WTC11 (cell line): ENCODE results near the gene TRPV6. TPM values are rescaled to one million over a fixed set of nuclear protein-coding genes. Genes with fewer than 3 reads are reported as not detected.

Experiments used
- ATAC-seq: fragments of 200-7000 bp; cut with Tn5 transposase; 2 replicates; pipeline ENCODE4 v1.10.0; 2021; ENCODE audit warnings: mild to moderate bottlenecking, moderate library complexity
- CTCF ChIA-PET: fragments of 300-600 bp; sonication (Branson Sonifier 250); formaldehyde crosslinking; loops from one replicate; lab custom pipeline; 2021; ENCODE audit warnings: antibody characterized with exemption; lab: Charles Lee
- POLR2A ChIA-PET: fragments of 350-600 bp; sonication (Branson Sonifier 250); formaldehyde crosslinking; loops from one replicate; lab custom pipeline; 2021; ENCODE audit warnings: antibody characterized with exemption; lab: Charles Lee
- DNase-seq: peaks from one replicate; pipeline ENCODE4 v3.0.0; 2021; ENCODE audit warnings: low spot score
- H3K27ac Mint-ChIP-seq: 2 replicates; pipeline ENCODE4 v1.8.0; 2021; ENCODE audit warnings: mixed read lengths
- H3K27me3 Mint-ChIP-seq: 2 replicates; pipeline ENCODE4 v1.8.0; 2021; ENCODE audit warnings: low read depth, mild to moderate bottlenecking, moderate library complexity, mixed read lengths
- H3K36me3 Mint-ChIP-seq: 2 replicates; pipeline ENCODE4 v1.8.0; 2021; ENCODE audit warnings: mixed read lengths
- H3K4me1 Mint-ChIP-seq: 2 replicates; pipeline ENCODE4 v1.8.0; 2022; ENCODE audit warnings: mixed read lengths
- H3K4me3 Mint-ChIP-seq: 2 replicates; pipeline ENCODE4 v1.8.0; 2021; ENCODE audit warnings: mild to moderate bottlenecking, moderate library complexity, mixed read lengths
- H3K9me3 Mint-ChIP-seq: 2 replicates; pipeline ENCODE4 v1.8.0; 2021; ENCODE audit warnings: mixed read lengths
- GTF2I ChIP-seq: fragments of 250-450 bp; sonication (Bioruptor Pico); conservative IDR thresholded peaks from 2 replicates; pipeline ENCODE4 v1.4.0; 2021; ENCODE audit warnings: mild to moderate bottlenecking
- KAT7 ChIP-seq: sonication (generic); formaldehyde crosslinking; IDR thresholded peaks from 2 replicates; pipeline ENCODE4 v1.8.1; 2023; ENCODE audit warnings: missing genetic modification reagents, mild to moderate bottlenecking, borderline replicate concordance
- MXD4 ChIP-seq: fragments of 250-450 bp; sonication (Bioruptor Pico); IDR thresholded peaks from 2 replicates; pipeline ENCODE4 v1.8.0; 2021; ENCODE audit warnings: mild to moderate bottlenecking, moderate library complexity, borderline replicate concordance
- MYBL2 ChIP-seq: sonication (generic); formaldehyde crosslinking; IDR thresholded peaks from 2 replicates; pipeline ENCODE4 v1.8.1; 2023; ENCODE audit warnings: mild to moderate bottlenecking, moderate library complexity, missing genetic modification reagents
- NFYB ChIP-seq: sonication (generic); formaldehyde crosslinking; conservative IDR thresholded peaks from 2 replicates; pipeline ENCODE4 v1.8.0; 2022; ENCODE audit warnings: low read depth, missing genetic modification reagents
- PRRX2 ChIP-seq: fragments of 250-450 bp; sonication (Bioruptor Pico); IDR thresholded peaks from 2 replicates; pipeline ENCODE4 v1.8.0; 2021; ENCODE audit warnings: mild to moderate bottlenecking
- RORB ChIP-seq: fragments of 250-450 bp; sonication (Bioruptor Pico); IDR thresholded peaks from 2 replicates; pipeline ENCODE4 v1.9.0; 2021; ENCODE audit warnings: mild to moderate bottlenecking
- TCF7 ChIP-seq: sonication (generic); formaldehyde crosslinking; IDR thresholded peaks from 2 replicates; pipeline ENCODE4 v1.8.0; 2022; ENCODE audit warnings: mild to moderate bottlenecking, low read depth, missing genetic modification reagents, moderate library complexity
- ZNF396 ChIP-seq: fragments of 250-450 bp; sonication (Bioruptor Pico); IDR thresholded peaks from 2 replicates; pipeline ENCODE4 v1.8.0; 2021; ENCODE audit warnings: mild to moderate bottlenecking, moderate library complexity, borderline replicate concordance
- ZNF423 ChIP-seq: fragments of 250-450 bp; sonication (Bioruptor Pico); IDR thresholded peaks from 2 replicates; pipeline ENCODE4 v2.1.2; 2022; ENCODE audit warnings: mild to moderate bottlenecking, moderate library complexity
- ZNF671 ChIP-seq: fragments of 250-450 bp; sonication (Bioruptor Pico); IDR thresholded peaks from 2 replicates; pipeline ENCODE4 v1.8.0; 2021; ENCODE audit warnings: mild to moderate bottlenecking
- total RNA-seq: library from RNA; stranded (reverse); gene quantifications from 3 replicates; pipeline ENCODE4 v1.2.3, GENCODE V29; 2021
- TF ChIP-seq, protein P1 (sequence below): sonication (generic); formaldehyde crosslinking; IDR thresholded peaks from 2 replicates; pipeline ENCODE4 v1.8.1; 2022; ENCODE audit warnings: missing genetic modification reagents, borderline replicate concordance
- TF ChIP-seq, protein P2 (sequence below): sonication (generic); formaldehyde crosslinking; IDR thresholded peaks from 2 replicates; pipeline ENCODE4 v1.8.1; 2023; ENCODE audit warnings: mild to moderate bottlenecking, moderate library complexity, missing genetic modification reagents
- TF ChIP-seq, protein P3 (sequence below): sonication (generic); formaldehyde crosslinking; IDR thresholded peaks from 2 replicates; pipeline ENCODE4 v1.8.1; 2022; ENCODE audit warnings: low read depth, missing genetic modification reagents, borderline replicate concordance
- TF ChIP-seq, protein P4 (sequence below): sonication (generic); formaldehyde crosslinking; conservative IDR thresholded peaks from 2 replicates; pipeline ENCODE4 v1.8.1; 2023; ENCODE audit warnings: mild to moderate bottlenecking, low read depth, missing genetic modification reagents, moderate library complexity
- TF ChIP-seq, protein P5 (sequence below): sonication (generic); formaldehyde crosslinking; IDR thresholded peaks from 2 replicates; pipeline ENCODE4 v1.8.1; 2022; ENCODE audit warnings: mild to moderate bottlenecking, moderate library complexity, missing genetic modification reagents
- TF ChIP-seq, protein P6 (sequence below): sonication (generic); formaldehyde crosslinking; IDR thresholded peaks from 2 replicates; pipeline ENCODE4 v1.8.1; 2023; ENCODE audit warnings: mild to moderate bottlenecking, missing genetic modification reagents, moderate library complexity
- TF ChIP-seq, protein P7 (sequence below): sonication (generic); formaldehyde crosslinking; IDR thresholded peaks from 2 replicates; pipeline ENCODE4 v1.8.1; 2023; ENCODE audit warnings: mild to moderate bottlenecking, missing genetic modification reagents
- TF ChIP-seq, protein P8 (sequence below): sonication (generic); formaldehyde crosslinking; IDR thresholded peaks from 2 replicates; pipeline ENCODE4 v1.8.1; 2022; ENCODE audit warnings: low read depth, mild to moderate bottlenecking, moderate library complexity, missing genetic modification reagents, borderline replicate concordance
- TF ChIP-seq, protein P9 (sequence below): fragments of 250-450 bp; sonication (Bioruptor Pico); IDR thresholded peaks from 2 replicates; pipeline ENCODE4 v1.9.0; 2021; ENCODE audit warnings: moderate library complexity, mild to moderate bottlenecking, inconsistent platforms, borderline replicate concordance

The TRPV6 gene
- total RNA-seq, 1 experiment from 2014 or later: 0.63 TPM

DNA sequence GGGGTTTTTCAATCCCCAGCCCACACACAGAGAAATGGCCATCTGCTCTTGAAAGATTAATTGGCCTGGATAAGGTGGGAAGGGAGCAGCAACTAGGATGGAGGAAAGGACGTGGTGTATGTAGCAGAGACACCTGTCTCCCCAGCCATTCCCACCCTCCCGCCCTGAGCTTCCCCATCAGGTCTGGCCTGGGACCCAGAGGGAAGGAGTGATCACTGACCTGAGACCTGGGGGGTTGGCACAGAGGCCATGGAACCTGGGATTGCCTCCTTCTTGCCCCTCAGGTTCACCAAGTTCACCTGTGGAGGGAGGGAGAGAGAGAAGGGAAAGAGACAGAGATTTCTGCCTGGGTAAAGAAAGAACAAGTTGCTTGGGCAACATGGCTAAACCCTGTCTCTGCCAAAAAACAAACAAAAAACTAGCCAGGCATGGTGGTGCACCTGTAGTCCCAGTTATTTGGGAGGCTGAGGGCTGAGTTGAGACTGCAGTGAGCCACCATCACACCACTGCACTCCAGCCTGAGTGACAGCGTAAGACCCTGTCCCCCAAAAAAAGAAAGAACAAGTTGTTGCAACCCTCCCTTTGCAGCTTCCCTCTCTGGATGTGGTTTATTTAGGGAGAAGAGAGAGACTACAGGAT, 11.3 kb upstream of the TRPV6 start (continued):
- TF ChIP-seq, protein P1, sequence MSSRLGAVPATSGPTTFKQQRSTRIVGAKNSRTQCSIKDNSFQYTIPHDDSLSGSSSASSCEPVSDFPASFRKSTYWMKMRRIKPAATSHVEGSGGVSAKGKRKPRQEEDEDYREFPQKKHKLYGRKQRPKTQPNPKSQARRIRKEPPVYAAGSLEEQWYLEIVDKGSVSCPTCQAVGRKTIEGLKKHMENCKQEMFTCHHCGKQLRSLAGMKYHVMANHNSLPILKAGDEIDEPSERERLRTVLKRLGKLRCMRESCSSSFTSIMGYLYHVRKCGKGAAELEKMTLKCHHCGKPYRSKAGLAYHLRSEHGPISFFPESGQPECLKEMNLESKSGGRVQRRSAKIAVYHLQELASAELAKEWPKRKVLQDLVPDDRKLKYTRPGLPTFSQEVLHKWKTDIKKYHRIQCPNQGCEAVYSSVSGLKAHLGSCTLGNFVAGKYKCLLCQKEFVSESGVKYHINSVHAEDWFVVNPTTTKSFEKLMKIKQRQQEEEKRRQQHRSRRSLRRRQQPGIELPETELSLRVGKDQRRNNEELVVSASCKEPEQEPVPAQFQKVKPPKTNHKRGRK (CRISPR knock-in tag): no peak
- TF ChIP-seq, protein P2, sequence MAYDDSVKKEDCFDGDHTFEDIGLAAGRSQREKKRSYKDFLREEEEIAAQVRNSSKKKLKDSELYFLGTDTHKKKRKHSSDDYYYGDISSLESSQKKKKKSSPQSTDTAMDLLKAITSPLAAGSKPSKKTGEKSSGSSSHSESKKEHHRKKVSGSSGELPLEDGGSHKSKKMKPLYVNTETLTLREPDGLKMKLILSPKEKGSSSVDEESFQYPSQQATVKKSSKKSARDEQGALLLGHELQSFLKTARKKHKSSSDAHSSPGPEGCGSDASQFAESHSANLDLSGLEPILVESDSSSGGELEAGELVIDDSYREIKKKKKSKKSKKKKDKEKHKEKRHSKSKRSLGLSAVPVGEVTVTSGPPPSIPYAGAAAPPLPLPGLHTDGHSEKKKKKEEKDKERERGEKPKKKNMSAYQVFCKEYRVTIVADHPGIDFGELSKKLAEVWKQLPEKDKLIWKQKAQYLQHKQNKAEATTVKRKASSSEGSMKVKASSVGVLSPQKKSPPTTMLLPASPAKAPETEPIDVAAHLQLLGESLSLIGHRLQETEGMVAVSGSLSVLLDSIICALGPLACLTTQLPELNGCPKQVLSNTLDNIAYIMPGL: no peak

DNA sequence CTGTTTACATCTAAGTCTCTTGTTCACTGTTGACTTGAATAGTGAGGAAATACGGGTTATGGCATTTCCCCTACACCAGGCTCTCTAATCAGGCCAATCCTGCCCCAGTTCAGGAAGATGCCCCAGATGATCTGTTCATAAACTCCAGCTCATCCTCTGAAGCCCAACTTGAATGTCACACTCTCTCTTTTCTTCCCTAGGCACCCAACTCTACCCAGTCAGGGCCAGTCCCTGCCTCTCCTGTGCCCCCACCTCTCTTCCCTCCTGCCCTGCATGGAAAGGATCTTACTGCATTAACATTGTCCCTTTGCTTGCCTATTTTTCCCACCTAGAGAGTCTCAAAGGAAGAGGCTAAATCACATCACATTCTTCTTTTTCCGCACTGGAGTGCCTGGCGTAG, 10.6 kb upstream of the TRPV6 start:
- Mint-ChIP-seq H3K27me3 (peaks cover under 1% of the 10 kb centered on the region; the same call in 1 of the 2 replicates), H3K4me1 (peaks cover 8% of the 10 kb centered on the region), H3K27ac (no peak overlapping the region), H3K4me3 (no peak overlapping the region), H3K36me3 (no peaks in the 10 kb centered on the region), H3K9me3 (peaks cover under 1% of the 10 kb centered on the region)
- ChIA-PET POLR2A (no interaction called here), CTCF (no interaction called here)
- DNase-seq (no peak), ATAC-seq (no peak)
- TF ChIP-seq PRRX2 (CRISPR knock-in tag) (no peak), ZNF423 (no peak), GTF2I (CRISPR knock-in tag) (no peak), MYBL2 (CRISPR knock-in tag) (no peak), TCF7 (CRISPR knock-in tag) (no peak), KAT7 (CRISPR knock-in tag) (no peak), ZNF671 (CRISPR knock-in tag) (no peak), ZNF396 (CRISPR knock-in tag) (no peak), RORB (CRISPR knock-in tag) (no peak), NFYB (CRISPR knock-in tag) (no peak), MXD4 (CRISPR knock-in tag) (no peak)
- TF ChIP-seq, protein P3, sequence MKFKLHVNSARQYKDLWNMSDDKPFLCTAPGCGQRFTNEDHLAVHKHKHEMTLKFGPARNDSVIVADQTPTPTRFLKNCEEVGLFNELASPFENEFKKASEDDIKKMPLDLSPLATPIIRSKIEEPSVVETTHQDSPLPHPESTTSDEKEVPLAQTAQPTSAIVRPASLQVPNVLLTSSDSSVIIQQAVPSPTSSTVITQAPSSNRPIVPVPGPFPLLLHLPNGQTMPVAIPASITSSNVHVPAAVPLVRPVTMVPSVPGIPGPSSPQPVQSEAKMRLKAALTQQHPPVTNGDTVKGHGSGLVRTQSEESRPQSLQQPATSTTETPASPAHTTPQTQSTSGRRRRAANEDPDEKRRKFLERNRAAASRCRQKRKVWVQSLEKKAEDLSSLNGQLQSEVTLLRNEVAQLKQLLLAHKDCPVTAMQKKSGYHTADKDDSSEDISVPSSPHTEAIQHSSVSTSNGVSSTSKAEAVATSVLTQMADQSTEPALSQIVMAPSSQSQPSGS: no peak
- TF ChIP-seq, protein P4, sequence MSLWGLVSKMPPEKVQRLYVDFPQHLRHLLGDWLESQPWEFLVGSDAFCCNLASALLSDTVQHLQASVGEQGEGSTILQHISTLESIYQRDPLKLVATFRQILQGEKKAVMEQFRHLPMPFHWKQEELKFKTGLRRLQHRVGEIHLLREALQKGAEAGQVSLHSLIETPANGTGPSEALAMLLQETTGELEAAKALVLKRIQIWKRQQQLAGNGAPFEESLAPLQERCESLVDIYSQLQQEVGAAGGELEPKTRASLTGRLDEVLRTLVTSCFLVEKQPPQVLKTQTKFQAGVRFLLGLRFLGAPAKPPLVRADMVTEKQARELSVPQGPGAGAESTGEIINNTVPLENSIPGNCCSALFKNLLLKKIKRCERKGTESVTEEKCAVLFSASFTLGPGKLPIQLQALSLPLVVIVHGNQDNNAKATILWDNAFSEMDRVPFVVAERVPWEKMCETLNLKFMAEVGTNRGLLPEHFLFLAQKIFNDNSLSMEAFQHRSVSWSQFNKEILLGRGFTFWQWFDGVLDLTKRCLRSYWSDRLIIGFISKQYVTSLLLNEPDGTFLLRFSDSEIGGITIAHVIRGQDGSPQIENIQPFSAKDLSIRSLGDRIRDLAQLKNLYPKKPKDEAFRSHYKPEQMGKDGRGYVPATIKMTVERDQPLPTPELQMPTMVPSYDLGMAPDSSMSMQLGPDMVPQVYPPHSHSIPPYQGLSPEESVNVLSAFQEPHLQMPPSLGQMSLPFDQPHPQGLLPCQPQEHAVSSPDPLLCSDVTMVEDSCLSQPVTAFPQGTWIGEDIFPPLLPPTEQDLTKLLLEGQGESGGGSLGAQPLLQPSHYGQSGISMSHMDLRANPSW (CRISPR knock-in tag): no peak
- TF ChIP-seq, protein P5, sequence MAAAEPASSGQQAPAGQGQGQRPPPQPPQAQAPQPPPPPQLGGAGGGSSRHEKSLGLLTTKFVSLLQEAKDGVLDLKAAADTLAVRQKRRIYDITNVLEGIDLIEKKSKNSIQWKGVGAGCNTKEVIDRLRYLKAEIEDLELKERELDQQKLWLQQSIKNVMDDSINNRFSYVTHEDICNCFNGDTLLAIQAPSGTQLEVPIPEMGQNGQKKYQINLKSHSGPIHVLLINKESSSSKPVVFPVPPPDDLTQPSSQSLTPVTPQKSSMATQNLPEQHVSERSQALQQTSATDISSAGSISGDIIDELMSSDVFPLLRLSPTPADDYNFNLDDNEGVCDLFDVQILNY (CRISPR knock-in tag): no peak
- TF ChIP-seq, protein P6, sequence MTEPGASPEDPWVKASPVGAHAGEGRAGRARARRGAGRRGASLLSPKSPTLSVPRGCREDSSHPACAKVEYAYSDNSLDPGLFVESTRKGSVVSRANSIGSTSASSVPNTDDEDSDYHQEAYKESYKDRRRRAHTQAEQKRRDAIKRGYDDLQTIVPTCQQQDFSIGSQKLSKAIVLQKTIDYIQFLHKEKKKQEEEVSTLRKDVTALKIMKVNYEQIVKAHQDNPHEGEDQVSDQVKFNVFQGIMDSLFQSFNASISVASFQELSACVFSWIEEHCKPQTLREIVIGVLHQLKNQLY: no peak
- TF ChIP-seq, protein P7, sequence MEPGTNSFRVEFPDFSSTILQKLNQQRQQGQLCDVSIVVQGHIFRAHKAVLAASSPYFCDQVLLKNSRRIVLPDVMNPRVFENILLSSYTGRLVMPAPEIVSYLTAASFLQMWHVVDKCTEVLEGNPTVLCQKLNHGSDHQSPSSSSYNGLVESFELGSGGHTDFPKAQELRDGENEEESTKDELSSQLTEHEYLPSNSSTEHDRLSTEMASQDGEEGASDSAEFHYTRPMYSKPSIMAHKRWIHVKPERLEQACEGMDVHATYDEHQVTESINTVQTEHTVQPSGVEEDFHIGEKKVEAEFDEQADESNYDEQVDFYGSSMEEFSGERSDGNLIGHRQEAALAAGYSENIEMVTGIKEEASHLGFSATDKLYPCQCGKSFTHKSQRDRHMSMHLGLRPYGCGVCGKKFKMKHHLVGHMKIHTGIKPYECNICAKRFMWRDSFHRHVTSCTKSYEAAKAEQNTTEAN (CRISPR knock-in tag): no peak
- TF ChIP-seq, protein P8, sequence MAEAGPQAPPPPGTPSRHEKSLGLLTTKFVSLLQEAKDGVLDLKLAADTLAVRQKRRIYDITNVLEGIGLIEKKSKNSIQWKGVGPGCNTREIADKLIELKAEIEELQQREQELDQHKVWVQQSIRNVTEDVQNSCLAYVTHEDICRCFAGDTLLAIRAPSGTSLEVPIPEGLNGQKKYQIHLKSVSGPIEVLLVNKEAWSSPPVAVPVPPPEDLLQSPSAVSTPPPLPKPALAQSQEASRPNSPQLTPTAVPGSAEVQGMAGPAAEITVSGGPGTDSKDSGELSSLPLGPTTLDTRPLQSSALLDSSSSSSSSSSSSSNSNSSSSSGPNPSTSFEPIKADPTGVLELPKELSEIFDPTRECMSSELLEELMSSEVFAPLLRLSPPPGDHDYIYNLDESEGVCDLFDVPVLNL (CRISPR knock-in tag): no peak
- TF ChIP-seq, protein P9, sequence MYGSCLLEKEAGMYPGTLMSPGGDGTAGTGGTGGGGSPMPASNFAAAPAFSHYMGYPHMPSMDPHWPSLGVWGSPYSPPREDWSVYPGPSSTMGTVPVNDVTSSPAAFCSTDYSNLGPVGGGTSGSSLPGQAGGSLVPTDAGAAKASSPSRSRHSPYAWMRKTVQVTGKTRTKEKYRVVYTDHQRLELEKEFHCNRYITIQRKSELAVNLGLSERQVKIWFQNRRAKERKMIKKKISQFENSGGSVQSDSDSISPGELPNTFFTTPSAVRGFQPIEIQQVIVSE (CRISPR knock-in tag): no peak
